Skin epidermis (tissue), 12 donors: ENCODE results near the gene LRRC43.

Experiments
- H3K27ac ChIP-seq, 21 experiments: fragments of 200-600 bp; sonication (generic) in 11 of 21; one replicate each; pipeline ENCODE4 v1.5.0; 2020; ENCODE audit warnings: mild to moderate bottlenecking in 3 of 21, inconsistent platforms in 2 of 21, moderate library complexity in 2 of 21
- H3K4me3 ChIP-seq, 7 experiments: fragments of 200-600 bp; sonication (generic) in 2 of 7; one replicate each; pipeline ENCODE4 v1.5.0; 2020; ENCODE audit warnings: inconsistent platforms in 2 of 7, mild to moderate bottlenecking in 2 of 7, moderate library complexity in 1 of 7

Gene LRRC43

DNA sequence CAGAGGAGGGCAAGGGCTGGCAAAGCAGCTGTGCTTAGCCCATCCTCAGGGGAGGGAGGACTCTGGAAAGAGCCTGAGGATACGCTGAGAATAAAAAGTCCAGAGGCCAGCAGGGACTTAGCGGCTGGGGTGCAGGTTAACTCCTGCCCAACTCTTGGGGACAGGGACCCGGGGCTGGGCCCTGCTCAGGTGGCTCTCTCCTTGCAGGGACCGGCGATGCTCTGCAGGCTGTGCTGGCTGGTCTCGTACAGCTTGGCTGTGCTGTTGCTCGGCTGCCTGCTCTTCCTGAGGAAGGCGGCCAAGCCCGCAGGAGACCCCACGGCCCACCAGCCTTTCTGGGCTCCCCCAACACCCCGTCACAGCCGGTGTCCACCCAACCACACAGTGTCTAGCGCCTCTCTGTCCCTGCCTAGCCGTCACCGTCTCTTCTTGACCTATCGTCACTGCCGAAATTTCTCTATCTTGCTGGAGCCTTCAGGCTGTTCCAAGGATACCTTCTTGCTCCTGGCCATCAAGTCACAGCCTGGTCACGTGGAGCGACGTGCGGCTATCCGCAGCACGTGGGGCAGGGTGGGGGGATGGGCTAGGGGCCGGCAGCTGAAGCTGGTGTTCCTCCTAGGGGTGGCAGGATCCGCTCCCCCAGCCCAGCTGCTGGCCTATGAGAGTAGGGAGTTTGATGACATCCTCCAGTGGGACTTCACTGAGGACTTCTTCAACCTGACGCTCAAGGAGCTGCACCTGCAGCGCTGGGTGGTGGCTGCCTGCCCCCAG is 23.4 kb downstream of the LRRC43 start:
- Histone ChIP-seq H3K27ac (no peak overlapping the region), H3K4me3 (no peak overlapping the region)

DNA sequence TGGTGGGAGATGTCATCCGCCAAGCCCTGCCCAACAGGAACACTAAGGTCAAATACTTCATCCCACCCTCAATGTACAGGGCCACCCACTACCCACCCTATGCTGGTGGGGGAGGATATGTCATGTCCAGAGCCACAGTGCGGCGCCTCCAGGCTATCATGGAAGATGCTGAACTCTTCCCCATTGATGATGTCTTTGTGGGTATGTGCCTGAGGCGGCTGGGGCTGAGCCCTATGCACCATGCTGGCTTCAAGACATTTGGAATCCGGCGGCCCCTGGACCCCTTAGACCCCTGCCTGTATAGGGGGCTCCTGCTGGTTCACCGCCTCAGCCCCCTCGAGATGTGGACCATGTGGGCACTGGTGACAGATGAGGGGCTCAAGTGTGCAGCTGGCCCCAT is 24.1 kb downstream of the LRRC43 start:
- Histone ChIP-seq H3K4me3 (no peak overlapping the region), H3K27ac (no peak overlapping the region)

DNA sequence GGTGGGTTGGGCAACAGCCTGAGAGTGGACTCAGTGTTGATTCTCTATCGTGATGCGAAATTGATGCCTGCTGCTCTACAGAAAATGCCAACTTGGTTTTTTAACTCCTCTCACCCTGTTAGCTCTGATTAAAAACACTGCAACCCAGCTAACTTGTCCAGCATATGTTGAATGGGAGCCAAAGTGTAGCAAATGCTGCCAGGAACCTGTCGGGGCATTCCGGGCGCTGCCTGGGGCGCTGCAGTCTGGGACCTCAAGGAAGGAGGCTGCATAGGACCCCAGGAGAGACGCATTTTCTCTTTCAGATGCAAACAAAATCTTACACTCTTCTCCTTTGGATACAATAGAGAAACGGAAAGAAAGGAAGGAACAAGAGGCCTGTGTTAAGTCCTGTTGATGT is 24.5 kb downstream of the LRRC43 start:
- H3K4me3 ChIP-seq = no peak overlapping the region
- H3K27ac ChIP-seq = no peak overlapping the region

DNA sequence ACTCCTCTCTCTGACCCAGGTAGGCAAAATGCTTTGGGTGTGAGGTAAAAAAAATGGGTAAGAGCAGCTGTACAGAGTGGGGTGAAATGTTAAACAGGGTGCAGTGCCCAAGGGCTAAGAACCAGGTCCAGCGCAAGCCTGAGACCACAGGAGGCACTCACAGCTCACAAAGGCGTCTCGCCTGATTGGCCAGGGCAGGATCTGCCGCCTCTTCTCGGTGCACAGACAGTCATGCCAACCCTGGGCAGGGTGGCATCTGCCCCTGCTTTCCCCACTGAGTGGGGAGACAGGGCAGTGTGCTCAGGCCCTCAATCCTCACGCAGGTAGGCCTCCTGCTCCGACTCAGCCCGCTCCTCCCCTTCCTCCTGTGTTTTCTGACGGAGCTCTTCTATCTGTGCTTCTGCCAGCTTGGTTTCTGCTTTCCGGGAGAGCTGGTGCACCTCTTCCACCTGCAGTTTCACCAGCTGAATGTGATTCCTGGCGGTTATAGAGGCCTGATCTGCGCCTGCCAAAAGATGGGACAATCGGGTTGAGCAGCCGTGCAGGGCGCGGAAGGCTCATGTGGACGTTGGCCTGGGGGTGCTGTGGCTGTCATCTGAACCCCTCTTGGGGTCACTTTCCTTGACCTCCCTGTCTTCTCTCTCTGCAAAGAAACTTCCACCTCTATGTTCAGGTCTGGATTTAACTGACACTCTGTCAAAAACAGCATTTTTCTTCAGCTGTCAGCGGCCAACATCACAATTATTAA is 25.3 kb downstream of the LRRC43 start:
- Histone ChIP-seq H3K4me3 (no peak overlapping the region), H3K27ac (no peak overlapping the region)

DNA sequence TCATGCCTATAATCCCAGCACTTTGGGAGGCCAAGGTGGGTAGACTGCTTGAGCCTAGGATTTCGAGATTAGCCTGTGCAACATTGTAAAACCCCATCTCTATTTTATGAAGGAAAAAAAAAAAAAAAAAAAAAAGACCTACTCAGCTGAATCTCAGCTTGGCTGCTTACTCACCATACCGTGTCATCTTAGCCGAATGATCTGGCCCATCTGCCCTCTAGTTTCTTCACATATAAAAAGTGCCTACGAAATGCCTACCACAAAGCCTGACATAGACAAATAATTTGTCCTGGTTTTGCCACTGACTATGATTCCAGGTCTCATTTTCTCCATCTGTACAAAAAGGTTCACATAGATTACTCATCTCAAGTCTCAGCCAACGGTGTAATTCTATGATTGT is 32.8 kb downstream of the LRRC43 start:
- Histone ChIP-seq H3K27ac (no peak overlapping the region), H3K4me3 (no peak overlapping the region)

DNA sequence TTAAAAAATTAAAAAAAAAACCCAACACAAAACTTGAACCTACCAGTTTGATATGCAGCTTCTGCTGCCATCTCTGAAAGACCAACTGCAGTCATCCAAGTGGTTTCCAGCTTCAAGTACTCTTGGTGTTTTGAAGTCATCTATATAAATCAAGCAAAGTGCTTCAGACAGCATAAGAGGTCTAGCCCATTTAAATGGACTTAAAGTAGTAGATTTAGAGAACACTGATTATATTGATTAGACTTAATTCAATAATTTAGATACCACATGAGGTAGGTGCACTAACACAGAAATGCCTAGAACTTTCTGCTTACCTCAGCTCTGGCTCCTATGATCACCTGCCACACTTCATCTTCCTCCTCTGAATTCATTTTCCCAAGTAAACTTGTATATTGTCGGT is 33.5 kb downstream of the LRRC43 start:
- H3K4me3 ChIP-seq = no peak overlapping the region
- no peak overlapping the region for H3K27ac ChIP-seq

DNA sequence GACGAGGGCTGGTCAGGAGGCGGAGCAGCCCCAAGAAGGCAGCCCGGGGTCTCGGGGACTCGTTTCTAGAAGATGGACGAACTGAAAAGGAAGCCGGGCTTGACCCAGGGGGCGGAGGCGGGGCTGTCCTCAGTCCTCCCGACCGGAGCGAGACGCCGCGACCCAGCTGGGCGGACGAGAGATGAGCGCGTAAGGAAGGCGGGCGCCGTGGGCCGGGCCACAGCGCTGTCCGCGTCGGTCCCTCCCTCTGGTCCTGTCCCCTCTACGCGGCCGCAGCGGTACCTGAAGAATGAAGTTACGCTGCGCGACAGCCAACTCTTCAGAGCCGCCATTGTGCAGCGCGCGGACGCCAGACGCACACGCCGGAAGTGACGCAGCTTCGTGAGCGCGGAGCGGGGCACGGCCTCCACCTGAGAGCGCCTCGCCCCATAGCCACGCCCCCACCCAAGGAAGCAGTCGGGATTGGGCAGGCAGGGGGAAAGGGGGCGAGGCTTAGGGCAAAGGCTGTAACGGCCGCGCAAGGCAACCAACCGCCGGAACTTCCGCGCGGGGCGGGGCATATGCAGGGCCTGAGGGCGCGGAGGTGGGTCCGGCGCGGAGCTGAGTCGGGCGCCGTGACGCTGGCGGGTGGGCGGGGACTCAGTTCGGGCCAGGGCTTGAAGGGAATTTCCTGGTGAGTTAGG is 42.9 kb downstream of the LRRC43 start, which contains the start of gene DIABLO:
TSS of gene DIABLO (minus strand) at position 370 of the 683 bp plus-strand sequence. CDS start at position 332, 38 bp downstream.
- peak within 1 kb of the TSS; percentile 56 to 95 (median 70) for H3K4me3 ChIP-seq
- peak within 1 kb of the TSS; percentile 65 to 96 (median 91) for H3K27ac ChIP-seq

DNA sequence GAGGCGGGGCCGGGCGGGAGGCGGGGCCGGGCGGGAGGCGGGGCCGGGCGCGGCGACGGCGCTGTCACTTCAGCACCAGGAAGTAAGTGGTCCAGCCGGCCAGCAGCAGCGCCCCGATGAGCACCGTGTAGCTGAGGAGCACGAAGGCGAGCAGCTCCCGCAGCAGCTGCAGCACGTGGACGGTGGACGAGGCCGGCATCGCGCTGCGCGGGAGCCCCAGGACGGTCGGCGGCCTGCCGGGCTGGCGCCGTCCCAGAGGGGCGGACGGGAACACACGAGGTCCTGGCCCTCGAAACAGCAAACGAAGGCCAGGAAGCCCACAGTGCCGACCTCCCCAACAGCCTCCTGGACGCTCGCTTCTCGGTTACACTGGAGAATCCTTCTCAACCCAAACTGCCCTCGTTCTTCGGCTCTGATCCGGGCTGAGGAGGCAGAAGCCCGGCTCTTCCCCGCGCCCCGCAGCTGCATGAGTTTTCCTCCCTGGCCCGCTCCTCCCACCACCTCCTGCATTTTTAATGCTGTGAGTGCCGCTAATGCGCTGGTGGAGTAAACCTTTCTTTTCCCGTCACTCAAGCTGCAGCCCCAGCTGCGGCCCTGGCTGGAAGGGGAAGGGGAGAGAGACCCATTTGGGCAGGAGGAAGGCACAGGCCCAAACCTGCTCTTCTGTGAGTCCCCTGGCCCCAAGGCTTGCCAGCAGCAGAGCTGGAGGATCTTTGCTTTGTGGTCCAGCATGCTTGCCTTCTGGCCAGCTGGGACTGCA is 43.6 kb downstream of the LRRC43 start:
- Histone ChIP-seq H3K27ac (peak overlapping the region in 4 of 21 experiments; percentile 17 to 93 (median 36)), H3K4me3 (peak overlapping the region; percentile 23 to 70 (median 38))

DNA sequence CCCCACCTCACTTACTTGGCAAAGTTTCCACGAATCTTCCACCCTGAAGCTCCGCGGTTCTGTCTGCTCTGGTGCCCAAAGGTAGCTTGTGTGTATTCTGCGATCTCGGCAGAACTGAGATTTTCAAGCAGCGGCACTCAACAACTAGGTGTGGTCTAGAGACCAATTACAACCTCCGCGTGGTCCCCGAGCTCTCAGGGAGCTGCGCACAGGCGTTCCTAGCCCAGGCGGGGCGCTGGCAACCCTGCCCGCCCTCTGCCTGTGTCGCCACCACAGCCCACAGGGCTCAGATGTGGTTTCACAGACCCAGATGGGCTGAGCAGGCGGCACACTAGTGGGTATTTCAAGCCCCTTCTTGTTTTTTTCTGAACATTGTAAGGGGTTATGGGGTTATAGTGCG is 44.4 kb downstream of the LRRC43 start:
- H3K4me3 ChIP-seq = no peak overlapping the region
- H3K27ac ChIP-seq = peak overlapping the region in 2 of 21 experiments; percentile 45 to 93

DNA sequence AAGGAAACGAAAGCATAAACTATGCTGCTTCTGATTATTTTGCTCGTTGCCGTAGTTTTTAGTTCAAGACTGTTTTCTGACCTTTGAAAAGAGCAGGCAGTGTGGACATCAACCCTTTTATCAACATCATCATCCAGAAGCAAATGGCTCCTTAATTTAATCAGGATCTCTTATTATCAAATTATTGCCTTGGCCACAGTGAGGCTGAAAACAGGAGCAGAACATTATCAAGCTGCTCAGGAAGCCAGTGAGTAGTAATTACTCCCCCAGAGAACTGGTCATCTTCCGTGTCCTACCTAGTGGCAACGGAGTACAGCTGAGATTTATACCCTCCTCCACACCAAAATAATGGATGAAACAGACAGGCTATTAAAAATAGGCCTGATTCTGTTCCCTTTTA is 45.2 kb downstream of the LRRC43 start:
- Histone ChIP-seq H3K27ac (peak overlapping the region in 1 of 21 experiments; percentile 45), H3K4me3 (no peak overlapping the region)

DNA sequence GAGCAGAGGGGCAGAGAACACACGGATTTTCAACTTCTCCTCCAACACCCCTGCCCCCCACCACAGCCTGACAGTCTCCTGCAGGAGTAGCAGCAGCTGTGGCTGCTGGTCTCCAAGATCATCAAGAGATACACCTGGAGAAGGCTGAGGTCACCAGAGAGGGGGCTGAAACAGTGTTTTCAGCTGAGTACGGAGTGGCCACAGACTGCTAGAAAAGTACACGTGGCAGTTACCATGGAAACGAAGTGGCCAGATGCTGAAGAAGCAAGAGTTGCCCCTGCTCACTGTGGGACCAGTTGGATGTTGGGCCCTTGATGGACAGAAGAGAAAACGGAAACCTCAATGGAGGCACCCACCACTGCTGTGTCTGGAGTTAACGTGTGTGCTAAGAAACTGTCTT is 47.9 kb downstream of the LRRC43 start:
- H3K4me3 ChIP-seq = no peak overlapping the region
- no peak overlapping the region for H3K27ac ChIP-seq

DNA sequence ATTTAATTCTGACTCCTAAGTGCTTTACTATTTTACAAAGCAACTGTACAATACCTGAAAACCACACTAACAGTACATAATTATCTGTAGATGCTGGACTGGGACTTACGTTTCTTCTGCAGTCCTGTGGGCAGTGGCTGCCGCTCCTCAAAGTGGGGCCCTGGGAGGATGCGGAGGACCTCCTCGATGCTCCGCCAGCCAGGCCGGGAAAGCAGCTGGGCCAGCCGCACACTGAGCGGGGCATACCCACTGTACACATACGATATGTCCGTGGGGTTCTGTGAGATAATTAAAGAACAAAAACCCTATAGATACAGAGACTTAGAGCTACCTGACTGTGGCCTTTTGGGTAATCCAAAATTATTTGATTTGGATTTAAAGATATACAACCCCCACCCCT is 49.8 kb downstream of the LRRC43 start:
- no peak overlapping the region for H3K27ac ChIP-seq
- H3K4me3 ChIP-seq = no peak overlapping the region

DNA sequence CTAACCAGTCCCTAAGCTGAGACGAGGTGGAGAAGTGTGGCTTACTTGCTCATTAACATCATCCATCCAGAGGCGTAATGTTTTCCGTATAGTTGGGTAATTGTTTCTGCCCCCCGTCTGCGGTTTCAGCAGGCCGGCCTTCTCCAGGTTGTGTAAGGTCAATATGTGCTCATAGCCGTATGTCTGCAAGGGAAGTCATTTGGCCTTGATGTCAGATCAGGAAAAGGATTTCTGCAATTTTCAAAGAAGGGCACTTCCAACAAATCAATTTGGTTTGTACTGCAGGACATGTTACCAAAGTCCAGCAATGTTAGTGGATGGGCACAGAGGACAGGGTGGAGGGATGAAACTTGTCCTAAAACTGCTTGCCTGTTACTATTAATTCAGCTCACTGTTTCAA is 52.8 kb downstream of the LRRC43 start:
- H3K27ac ChIP-seq = no peak overlapping the region
- no peak overlapping the region for H3K4me3 ChIP-seq

DNA sequence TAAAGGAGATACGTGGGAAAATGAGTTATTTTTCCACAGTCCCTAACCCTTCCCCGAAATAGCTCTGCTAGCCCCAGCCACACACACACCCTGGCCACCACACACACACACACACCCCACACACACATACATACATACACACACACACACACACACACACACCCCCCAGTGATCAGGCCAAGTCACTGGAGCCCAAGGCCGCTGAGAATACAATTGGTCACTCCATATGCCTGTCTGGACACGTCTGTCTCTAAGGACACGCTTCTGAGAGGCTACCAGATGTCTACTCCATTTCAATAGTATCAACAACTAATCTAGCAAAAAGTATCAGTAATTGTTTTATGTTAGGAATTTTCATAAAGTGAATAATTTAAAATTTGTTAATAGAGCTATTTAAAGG is 55.9 kb downstream of the LRRC43 start:
- H3K4me3 ChIP-seq = no peak overlapping the region

DNA sequence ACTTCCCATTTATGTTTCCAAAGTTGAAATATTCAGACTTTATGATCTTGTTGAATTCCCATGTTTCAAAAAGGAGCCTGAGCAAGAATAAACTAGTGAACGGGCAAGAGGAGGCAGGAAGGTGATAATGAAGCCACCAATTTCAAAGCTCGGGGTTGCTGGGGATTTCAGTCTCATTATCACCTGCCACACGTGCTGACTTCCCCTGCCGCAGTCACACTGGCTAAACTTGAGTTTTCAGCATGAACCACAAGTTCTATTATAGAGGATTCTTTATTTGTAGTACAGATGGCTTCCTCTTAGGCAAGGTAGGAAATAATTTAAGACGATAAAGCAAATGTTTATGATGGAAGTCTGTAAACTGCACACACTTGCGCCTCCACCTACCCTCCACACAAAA is 61.0 kb downstream of the LRRC43 start:
- Histone ChIP-seq H3K27ac (peak overlapping the region in 7 of 21 experiments; percentile 17 to 85 (median 60)), H3K4me3 (no peak overlapping the region)

More for the DNA sequence above, 55.9 kb downstream of the LRRC43 start:
- H3K27ac ChIP-seq = no peak overlapping the region

DNA sequence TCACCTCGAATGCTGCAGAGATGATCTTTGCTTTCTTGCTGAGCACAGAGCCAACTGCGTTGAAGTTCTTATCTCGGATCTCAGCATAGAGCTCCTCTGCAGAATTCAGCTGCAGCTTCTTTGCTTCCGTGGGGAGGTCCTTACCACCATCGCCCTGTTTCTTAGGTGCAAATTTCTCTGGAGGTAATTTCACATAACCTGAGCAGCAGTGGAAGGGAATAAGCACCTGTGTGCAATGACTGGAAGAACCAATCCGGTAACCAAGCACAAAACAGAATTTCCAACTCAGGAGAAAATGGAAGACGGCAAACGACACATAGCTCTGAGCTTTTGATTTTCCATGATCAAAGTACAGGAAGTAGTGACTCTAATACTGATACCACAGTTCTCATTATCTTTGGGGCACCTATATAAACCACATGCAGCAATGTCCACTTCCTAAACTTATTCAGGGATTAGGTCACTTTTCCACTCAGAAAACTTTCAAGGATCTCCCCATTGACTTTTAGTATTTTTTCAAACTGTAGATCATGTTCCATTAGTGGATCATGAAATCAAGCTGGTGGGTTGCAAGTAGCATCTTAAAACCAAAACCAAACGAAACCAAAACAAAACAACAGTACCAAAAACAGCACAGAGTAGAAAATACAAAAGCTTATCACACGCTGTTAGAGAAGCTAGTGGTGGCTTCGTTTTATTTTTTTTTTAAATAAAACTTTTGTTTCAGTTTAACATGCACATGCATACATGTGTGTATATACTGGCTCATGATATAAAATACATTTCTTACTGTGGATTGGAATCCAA is 61.8 kb downstream of the LRRC43 start:
- H3K27ac ChIP-seq = peak overlapping the region in 7 of 21 experiments; percentile 17 to 85 (median 56)
- H3K4me3 ChIP-seq = peak overlapping the region in 2 of 7 experiments; percentile 9 to 11

DNA sequence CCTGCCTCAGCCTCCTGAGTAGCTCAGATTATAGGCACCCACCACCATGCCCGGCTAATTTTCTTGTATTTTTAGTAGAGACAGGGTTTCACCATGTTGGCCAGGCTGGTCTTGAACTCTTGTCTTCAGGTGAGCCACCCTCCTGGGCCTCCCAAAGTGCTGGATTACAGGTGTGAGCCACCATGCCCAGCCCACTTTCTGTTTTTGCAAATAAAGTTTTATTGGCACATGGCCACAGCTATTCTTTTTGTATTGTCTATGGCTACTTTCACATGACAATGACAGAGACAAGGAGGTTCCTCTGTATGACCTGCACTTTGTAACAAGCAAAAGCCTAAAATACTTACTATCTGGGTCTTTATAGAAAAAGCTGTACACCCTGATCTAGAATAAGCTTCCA is 62.6 kb downstream of the LRRC43 start:
- Histone ChIP-seq H3K4me3 (no peak overlapping the region), H3K27ac (peak overlapping the region in 7 of 21 experiments; percentile 17 to 85 (median 44))

DNA sequence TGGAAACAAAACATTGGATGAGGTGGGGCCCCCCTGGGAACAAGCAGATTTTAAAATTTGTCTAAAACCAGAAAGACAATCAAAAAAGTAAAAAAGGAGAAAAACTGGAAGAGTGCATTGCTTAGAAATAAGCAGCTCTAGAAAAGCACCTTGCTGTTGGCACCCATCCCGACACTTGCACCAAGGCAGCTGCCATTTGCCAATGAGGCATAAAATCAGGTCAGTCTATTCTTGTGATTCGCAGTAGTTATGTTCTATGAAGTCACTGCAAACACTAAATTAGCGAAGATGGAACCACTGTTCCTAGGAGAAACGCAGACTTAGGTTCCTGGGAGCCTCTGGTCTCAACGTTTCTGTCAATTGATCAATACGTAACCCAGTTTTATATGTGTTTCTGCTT is 67.1 kb downstream of the LRRC43 start:
- Histone ChIP-seq H3K4me3 (no peak overlapping the region), H3K27ac (no peak overlapping the region)

DNA sequence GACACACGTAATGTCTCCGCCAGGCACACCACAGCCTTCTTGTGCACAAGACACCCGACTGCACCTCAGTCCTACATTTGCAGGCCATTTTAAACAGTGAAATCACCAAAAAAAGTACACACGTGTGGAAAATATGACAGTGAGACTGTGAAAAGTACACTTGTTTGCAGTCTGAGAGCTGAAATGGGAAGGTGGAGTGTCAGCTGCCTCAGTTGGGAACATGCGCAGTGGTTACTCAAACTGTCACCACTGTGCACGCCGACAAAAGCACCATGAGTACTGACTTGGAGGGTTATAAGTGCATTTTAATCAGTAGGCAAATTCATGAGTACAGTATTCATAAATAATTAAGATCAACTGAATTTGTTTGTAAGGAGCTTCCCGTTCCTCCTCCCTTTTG is 67.6 kb downstream of the LRRC43 start:
- Histone ChIP-seq H3K27ac (no peak overlapping the region), H3K4me3 (no peak overlapping the region)
